T-helper 2 cell treated with Interferon-gamma antibody and Interleukin-4, amounts not matched to agents 5 μg/mL and 100 μg/mL, for 36 hours (primary cell): ENCODE results near the gene CYP19A1.

Experiments used
- DNase-seq: peaks from one replicate; pipeline ENCODE4 v3.0.0; 2021; ENCODE audit warnings: low spot score
- H3K27ac Mint-ChIP-seq: one replicate; pipeline ENCODE4 v1.8.0; 2021; ENCODE audit warnings: mild to moderate bottlenecking, mixed read lengths
- H3K27me3 Mint-ChIP-seq: one replicate; pipeline ENCODE4 v1.8.0; 2021; ENCODE audit warnings: low read depth, mixed read lengths
- H3K36me3 Mint-ChIP-seq: one replicate; pipeline ENCODE4 v1.8.0; 2021; ENCODE audit warnings: low read depth, mixed read lengths
- H3K4me1 Mint-ChIP-seq: one replicate; pipeline ENCODE4 v1.8.0; 2021; ENCODE audit warnings: low read depth, mixed read lengths
- H3K4me3 Mint-ChIP-seq: one replicate; pipeline ENCODE4 v1.8.0; 2022; ENCODE audit warnings: mild to moderate bottlenecking, moderate library complexity, mixed read lengths
- H3K9me3 Mint-ChIP-seq: one replicate; pipeline ENCODE4 v1.8.0; 2021; ENCODE audit warnings: mixed read lengths

The CYP19A1 gene

GRCh38 chr15:51369451-51369761 is 31.0 kb upstream of the CYP19A1 start:
- no peak overlapping the region for H3K27ac Mint-ChIP-seq
- no peak overlapping the region for H3K4me3 Mint-ChIP-seq
- no peak for DNase-seq
- no peaks in the 10 kb centered on the region for H3K9me3 Mint-ChIP-seq
- no peaks in the 10 kb centered on the region for H3K36me3 Mint-ChIP-seq
- no peaks in the 10 kb centered on the region for H3K4me1 Mint-ChIP-seq
- H3K27me3 Mint-ChIP-seq: peaks cover 4% of the 10 kb centered on the region

GRCh38 chr15:51368751-51369450 is 30.5 kb upstream of the CYP19A1 start:
- no peaks in the 10 kb centered on the region for H3K9me3 Mint-ChIP-seq

GRCh38 chr15:51368307-51368706 is 29.9 kb upstream of the CYP19A1 start:
- Mint-ChIP-seq H3K27me3 (peaks cover 4% of the 10 kb centered on the region), H3K27ac (no peak overlapping the region), H3K36me3 (no peaks in the 10 kb centered on the region), H3K4me3 (no peak overlapping the region), H3K9me3 (no peaks in the 10 kb centered on the region), H3K4me1 (no peaks in the 10 kb centered on the region)
- DNase-seq: no peak

More at GRCh38 chr15:51368751-51369450, 30.5 kb upstream of the CYP19A1 start:
- DNase-seq: no peak
- no peak overlapping the region for H3K4me3 Mint-ChIP-seq
- peaks cover 4% of the 10 kb centered on the region for H3K27me3 Mint-ChIP-seq
- no peaks in the 10 kb centered on the region for H3K4me1 Mint-ChIP-seq
- H3K36me3 Mint-ChIP-seq: no peaks in the 10 kb centered on the region
- no peak overlapping the region for H3K27ac Mint-ChIP-seq

- DNase-seq: no peak
- Mint-ChIP-seq H3K27me3 (peaks cover 4% of the 10 kb centered on the region), H3K36me3 (no peaks in the 10 kb centered on the region), H3K9me3 (no peaks in the 10 kb centered on the region), H3K4me1 (no peaks in the 10 kb centered on the region), H3K4me3 (no peak overlapping the region), H3K27ac (no peak overlapping the region)
Measured at GRCh38 chr15:51367322-51367976, 29.1 kb upstream of the CYP19A1 start.

- peaks cover 4% of the 10 kb centered on the region for H3K27me3 Mint-ChIP-seq
- no peak overlapping the region for H3K27ac Mint-ChIP-seq
- H3K9me3 Mint-ChIP-seq: no peaks in the 10 kb centered on the region
- no peaks in the 10 kb centered on the region for H3K4me1 Mint-ChIP-seq
- H3K36me3 Mint-ChIP-seq: no peaks in the 10 kb centered on the region
- no peak for DNase-seq
- no peak overlapping the region for H3K4me3 Mint-ChIP-seq
Measured at GRCh38 chr15:51366920-51367319, 28.5 kb upstream of the CYP19A1 start.

- Mint-ChIP-seq H3K27me3 (peaks cover 4% of the 10 kb centered on the region), H3K36me3 (no peaks in the 10 kb centered on the region), H3K9me3 (no peaks in the 10 kb centered on the region), H3K4me1 (no peaks in the 10 kb centered on the region), H3K4me3 (no peak overlapping the region), H3K27ac (no peak overlapping the region)
- no peak for DNase-seq
Measured at GRCh38 chr15:51366071-51366470, 27.7 kb upstream of the CYP19A1 start.

- DNase-seq: no peak
- no peaks in the 10 kb centered on the region for H3K36me3 Mint-ChIP-seq
- H3K4me1 Mint-ChIP-seq: no peaks in the 10 kb centered on the region
- no peaks in the 10 kb centered on the region for H3K9me3 Mint-ChIP-seq
- no peak overlapping the region for H3K4me3 Mint-ChIP-seq
- peaks cover 4% of the 10 kb centered on the region for H3K27me3 Mint-ChIP-seq
- no peak overlapping the region for H3K27ac Mint-ChIP-seq
Measured at GRCh38 chr15:51365417-51365816, 27.0 kb upstream of the CYP19A1 start.

- H3K27ac Mint-ChIP-seq: no peak overlapping the region
- H3K4me3 Mint-ChIP-seq: no peak overlapping the region
- no peak for DNase-seq
- no peaks in the 10 kb centered on the region for H3K36me3 Mint-ChIP-seq
- H3K4me1 Mint-ChIP-seq: no peaks in the 10 kb centered on the region
- no peaks in the 10 kb centered on the region for H3K9me3 Mint-ChIP-seq
- peaks cover 4% of the 10 kb centered on the region for H3K27me3 Mint-ChIP-seq
Measured at GRCh38 chr15:51363383-51363782, 25.0 kb upstream of the CYP19A1 start.

GRCh38 chr15:51359981-51360380 is 21.6 kb upstream of the CYP19A1 start:
- Mint-ChIP-seq H3K27ac (no peak overlapping the region), H3K9me3 (no peaks in the 10 kb centered on the region), H3K4me1 (no peaks in the 10 kb centered on the region), H3K36me3 (no peaks in the 10 kb centered on the region), H3K4me3 (no peak overlapping the region), H3K27me3 (peaks cover 2% of the 10 kb centered on the region)
- DNase-seq: no peak

- peaks cover 14% of the 10 kb centered on the region for H3K27me3 Mint-ChIP-seq
- no peaks in the 10 kb centered on the region for H3K9me3 Mint-ChIP-seq
- H3K27ac Mint-ChIP-seq: no peak overlapping the region
- no peak overlapping the region for H3K4me3 Mint-ChIP-seq
- H3K4me1 Mint-ChIP-seq: no peaks in the 10 kb centered on the region
- no peak for DNase-seq
- no peaks in the 10 kb centered on the region for H3K36me3 Mint-ChIP-seq
Measured at GRCh38 chr15:51356983-51357382, 18.6 kb upstream of the CYP19A1 start.

GRCh38 chr15:51356147-51356546 is 17.8 kb upstream of the CYP19A1 start:
- no peaks in the 10 kb centered on the region for H3K4me1 Mint-ChIP-seq
- no peaks in the 10 kb centered on the region for H3K36me3 Mint-ChIP-seq
- DNase-seq: no peak
- H3K4me3 Mint-ChIP-seq: no peak overlapping the region
- H3K9me3 Mint-ChIP-seq: no peaks in the 10 kb centered on the region
- peaks cover 14% of the 10 kb centered on the region for H3K27me3 Mint-ChIP-seq
- H3K27ac Mint-ChIP-seq: no peak overlapping the region

- Mint-ChIP-seq H3K4me1 (no peaks in the 10 kb centered on the region), H3K27ac (no peak overlapping the region), H3K36me3 (no peaks in the 10 kb centered on the region), H3K4me3 (no peak overlapping the region), H3K9me3 (no peaks in the 10 kb centered on the region), H3K27me3 (peaks cover 14% of the 10 kb centered on the region)
- no peak for DNase-seq
Measured at GRCh38 chr15:51355096-51355495, 16.7 kb upstream of the CYP19A1 start.

- Mint-ChIP-seq H3K27me3 (peaks cover 14% of the 10 kb centered on the region), H3K9me3 (no peaks in the 10 kb centered on the region), H3K27ac (no peak overlapping the region), H3K4me1 (no peaks in the 10 kb centered on the region), H3K36me3 (no peaks in the 10 kb centered on the region), H3K4me3 (no peak overlapping the region)
- no peak for DNase-seq
Measured at GRCh38 chr15:51353976-51354375, 15.6 kb upstream of the CYP19A1 start.

- H3K27ac Mint-ChIP-seq: no peak overlapping the region
- no peak overlapping the region for H3K4me3 Mint-ChIP-seq
- H3K4me1 Mint-ChIP-seq: peaks cover 4% of the 10 kb centered on the region
- H3K9me3 Mint-ChIP-seq: no peaks in the 10 kb centered on the region
- H3K36me3 Mint-ChIP-seq: no peaks in the 10 kb centered on the region
- peaks cover 20% of the 10 kb centered on the region for H3K27me3 Mint-ChIP-seq
- no peak for DNase-seq
Measured at GRCh38 chr15:51350723-51351122, 12.3 kb upstream of the CYP19A1 start.
